Measurements from ENCODE around the gene KATNA1.

The KATNA1 gene

GRCh38 chr6:149563203-149563927 lies 85.1 kb downstream of the KATNA1 start:
- no peak for FAIRE-seq
- TF ChIP-seq TAF1 (IDR thresholded peaks at IDR 0.05; ENCODE audit: borderline replicate concordance, low read depth, low read length) (no peak), POLR2AphosphoS5 (IDR thresholded peaks at IDR 0.05; ENCODE audit: low read depth, low read length) (no peak), POLR2A (IDR thresholded peaks at IDR 0.05; ENCODE audit: low read depth, low read length) (no peak)
- DNase-seq (ENCODE audit: insufficient read length) = no peak

- TF ChIP-seq POLR2AphosphoS5 (IDR thresholded peaks at IDR 0.05; ENCODE audit: low read depth, low read length) (no peak), POLR2A (IDR thresholded peaks at IDR 0.05; ENCODE audit: low read depth, low read length) (no peak), TAF1 (IDR thresholded peaks at IDR 0.05; ENCODE audit: borderline replicate concordance, low read depth, low read length) (no peak)
- no peak for FAIRE-seq
- DNase-seq (ENCODE audit: insufficient read length) = no peak
Observed at GRCh38 chr6:149560736-149561135, 87.8 kb downstream of the KATNA1 start.

DNA sequence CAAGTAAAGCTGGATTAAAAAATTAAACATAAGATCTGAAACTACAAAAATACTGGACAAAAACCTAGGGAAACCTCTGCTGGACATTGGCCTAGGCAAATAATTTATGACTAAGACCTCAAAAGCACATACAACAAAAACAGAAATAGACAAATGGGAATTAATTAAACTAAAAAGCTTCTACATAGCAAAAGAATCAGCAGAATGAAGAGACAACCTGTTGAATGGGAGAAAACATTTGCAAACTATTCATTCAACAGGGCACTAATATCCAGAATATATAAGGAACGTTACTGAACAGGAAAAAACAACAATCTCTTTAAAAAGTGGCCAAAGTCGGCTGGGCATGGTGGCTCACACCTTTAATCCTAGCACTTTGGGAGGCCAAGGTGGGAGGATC lies 89.1 kb downstream of the KATNA1 start:
- no peak for DNase-seq (ENCODE audit: insufficient read length)
- TF ChIP-seq POLR2A (IDR thresholded peaks at IDR 0.05; ENCODE audit: low read depth, low read length) (no peak), TAF1 (IDR thresholded peaks at IDR 0.05; ENCODE audit: borderline replicate concordance, low read depth, low read length) (no peak)
- no peak for FAIRE-seq

- TF ChIP-seq POLR2A (IDR thresholded peaks at IDR 0.05; ENCODE audit: low read depth, low read length) = no peak
- no peak for TF ChIP-seq TAF1 (IDR thresholded peaks at IDR 0.05; ENCODE audit: borderline replicate concordance, low read depth, low read length)
- no peak for TF ChIP-seq POLR2AphosphoS5 (IDR thresholded peaks at IDR 0.05; ENCODE audit: low read depth, low read length)
- FAIRE-seq = no peak
- DNase-seq (ENCODE audit: insufficient read length) = no peak
Observed at GRCh38 chr6:149558029-149558428, 90.5 kb downstream of the KATNA1 start.

DNA sequence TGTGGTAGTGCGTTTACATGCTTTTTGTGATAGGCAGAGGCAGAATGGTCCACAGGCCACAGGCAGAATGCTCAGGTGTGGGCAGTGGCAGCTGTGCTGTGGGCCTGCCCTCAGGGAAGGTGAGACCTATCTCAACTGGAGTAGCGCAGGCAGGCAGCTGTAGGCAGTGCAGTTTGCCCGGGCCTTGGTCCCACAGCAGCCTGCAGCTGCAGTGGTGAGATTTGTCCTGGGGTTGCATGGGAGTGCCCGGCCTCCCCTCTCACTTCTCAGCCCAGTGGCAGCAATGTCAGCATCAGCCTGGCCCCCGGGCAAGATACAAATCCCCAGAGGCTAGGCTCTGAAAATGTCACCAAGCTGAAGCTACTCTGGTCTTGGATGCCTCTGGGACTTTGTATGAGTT lies 96.6 kb downstream of the KATNA1 start:
- no peak for TF ChIP-seq POLR2A (IDR thresholded peaks at IDR 0.05; ENCODE audit: low read depth, low read length)
- TF ChIP-seq POLR2AphosphoS5 (IDR thresholded peaks at IDR 0.05; ENCODE audit: low read depth, low read length) = no peak
- TF ChIP-seq TAF1 (IDR thresholded peaks at IDR 0.05; ENCODE audit: borderline replicate concordance, low read depth, low read length) = no peak
- no peak for FAIRE-seq
- DNase-seq (ENCODE audit: insufficient read length) = no peak

DNA sequence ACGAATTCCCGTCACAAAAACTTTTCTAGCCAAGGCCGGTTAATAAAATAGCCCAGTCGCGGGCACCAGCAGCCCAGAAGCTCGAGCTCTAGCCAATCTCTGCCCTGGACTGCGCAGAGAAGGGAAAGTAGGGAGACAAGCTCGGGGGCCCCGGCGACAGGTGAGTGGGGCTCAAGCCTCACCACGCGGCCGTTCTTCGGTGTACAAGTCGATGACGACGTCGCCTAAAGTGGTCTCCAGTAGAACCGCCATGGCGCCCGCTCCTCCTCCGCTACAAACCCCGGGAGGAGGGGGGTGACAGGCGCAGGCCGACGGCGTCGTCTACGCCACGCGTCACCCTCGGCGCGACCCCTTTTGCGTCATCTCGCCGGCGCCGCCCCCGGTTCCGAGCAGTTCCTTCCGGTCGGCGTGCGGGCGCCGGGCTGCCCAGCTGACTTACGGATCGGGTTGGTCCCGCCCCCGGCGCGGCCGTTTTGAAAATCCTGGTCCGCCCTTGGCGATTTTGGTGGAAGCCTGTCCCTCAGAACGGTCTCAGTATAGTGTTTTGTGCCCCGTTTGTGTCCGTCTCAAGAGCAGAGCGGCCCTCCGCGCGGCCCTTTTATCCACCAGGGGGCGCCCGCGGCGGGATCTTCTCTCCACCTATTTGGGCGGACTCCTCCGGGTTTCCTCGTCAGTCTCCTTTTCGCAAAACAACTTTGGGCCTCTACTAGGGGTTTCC lies 102.6 kb downstream of the KATNA1 start, which contains the start of gene PPIL4:
Gene PPIL4 (minus strand): TSS at position 290 of the 718 bp plus-strand sequence. CDS start 38 bp downstream, at position 252.
- DNase-seq (ENCODE audit: insufficient read length) = peak; percentile 77
- peak; percentile 99 for FAIRE-seq
- TF ChIP-seq TAF1 (IDR thresholded peaks at IDR 0.05; ENCODE audit: borderline replicate concordance, low read depth, low read length) (peak; percentile 38; the same call in 1 of the 2 replicates), POLR2AphosphoS5 (IDR thresholded peaks at IDR 0.05; ENCODE audit: low read depth, low read length) (peak; percentile 53; the same call in 1 of the 2 replicates), POLR2A (IDR thresholded peaks at IDR 0.05; ENCODE audit: low read depth, low read length) (peak; percentile 84)

DNA sequence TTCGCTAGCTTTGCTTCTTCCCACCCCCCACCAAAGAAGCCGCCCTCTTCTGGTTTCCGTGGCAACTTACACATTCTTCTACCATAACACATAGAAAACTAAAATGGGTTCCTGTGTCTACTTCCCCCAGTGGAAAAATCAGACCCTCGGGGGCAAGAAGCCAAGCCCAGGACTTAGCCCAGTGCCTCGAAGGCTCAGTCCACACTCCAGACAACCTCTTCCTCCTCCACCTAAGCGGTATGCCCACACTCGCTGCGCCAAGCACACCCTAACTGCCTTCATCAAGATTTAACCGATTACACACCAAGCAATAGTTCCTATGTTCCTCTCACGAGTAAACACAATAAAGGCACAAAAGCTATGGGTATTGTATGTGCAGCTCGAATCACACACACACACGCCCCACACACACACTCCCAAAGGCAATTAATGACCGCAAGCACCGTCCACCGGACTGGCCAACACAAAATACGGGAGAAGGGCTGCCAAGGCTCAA lies 103.2 kb downstream of the KATNA1 start:
- TF ChIP-seq TAF1 (IDR thresholded peaks at IDR 0.05; ENCODE audit: borderline replicate concordance, low read depth, low read length) (no peak), POLR2A (IDR thresholded peaks at IDR 0.05; ENCODE audit: low read depth, low read length) (no peak), POLR2AphosphoS5 (IDR thresholded peaks at IDR 0.05; ENCODE audit: low read depth, low read length) (no peak)
- DNase-seq (ENCODE audit: insufficient read length) = no peak
- peak; percentile 83 for FAIRE-seq
